ENCODE data around the gene RBM4.
A peak's percentile ranks its signal among the peaks of the same experiment; 100 is the strongest.
"Not testable (repeated sequence)": the region's sequence is repeated elsewhere in the genome, so short reads cannot be mapped to it uniquely, and the experiment has no call there.

RBM4 gene

DNA sequence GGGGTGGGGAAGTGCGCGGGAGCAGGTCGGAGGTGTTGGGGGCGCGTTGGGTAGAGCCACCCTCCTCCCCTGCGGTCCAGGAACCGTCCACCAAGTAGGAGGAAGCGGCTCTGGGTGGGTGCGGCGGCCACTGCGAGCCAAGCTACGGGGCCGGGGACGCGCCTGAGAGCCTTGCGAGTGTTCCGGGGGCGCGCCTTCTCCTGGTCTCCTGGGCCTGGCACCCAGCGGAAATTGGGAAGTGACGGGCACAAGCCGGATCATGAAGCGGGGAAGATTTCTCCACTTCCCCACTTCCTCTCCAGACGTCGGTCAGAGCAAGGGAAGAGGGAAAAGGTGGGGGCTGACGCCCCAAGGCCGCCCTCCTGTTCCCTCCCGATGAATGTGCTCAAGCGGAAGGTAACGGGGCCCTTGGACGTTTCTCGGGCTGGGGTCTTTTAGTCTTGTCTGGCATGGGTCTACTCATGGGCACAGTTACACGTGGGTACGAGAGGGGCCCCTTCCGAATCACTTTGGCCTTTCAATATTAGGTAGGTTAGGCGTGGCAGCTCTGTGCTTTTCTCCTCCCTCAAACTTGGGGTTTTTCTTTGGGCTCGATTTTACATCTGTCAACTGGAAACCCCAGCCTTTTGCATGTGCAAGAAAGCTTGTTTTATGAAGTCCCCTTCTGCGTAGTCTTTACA lies 21.2 kb upstream of the RBM4 start:
- no peak for DNase-seq

DNA sequence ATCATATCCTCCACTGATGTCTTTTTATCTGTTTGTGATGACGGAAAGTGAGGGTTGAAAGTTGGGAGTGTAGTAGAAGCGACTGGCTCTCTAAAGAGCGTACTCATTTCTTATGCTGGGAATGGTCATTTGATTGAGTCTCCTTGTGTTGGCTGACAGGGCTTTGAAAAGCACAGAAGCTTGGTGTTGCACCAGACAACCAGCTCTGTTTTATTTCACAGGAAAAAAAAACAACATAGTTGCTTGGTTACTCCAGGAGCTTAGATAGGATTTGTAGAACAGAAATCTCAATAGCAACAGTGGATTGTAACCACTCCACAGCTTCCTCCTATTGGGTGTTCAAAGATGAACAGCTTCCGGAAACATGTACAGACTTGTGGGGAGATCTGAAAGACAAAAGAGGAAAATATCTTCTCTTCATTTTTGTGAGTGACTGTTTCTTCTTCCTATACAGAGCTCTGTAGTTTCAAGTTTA lies 19.4 kb upstream of the RBM4 start:
- no peak for DNase-seq

DNA sequence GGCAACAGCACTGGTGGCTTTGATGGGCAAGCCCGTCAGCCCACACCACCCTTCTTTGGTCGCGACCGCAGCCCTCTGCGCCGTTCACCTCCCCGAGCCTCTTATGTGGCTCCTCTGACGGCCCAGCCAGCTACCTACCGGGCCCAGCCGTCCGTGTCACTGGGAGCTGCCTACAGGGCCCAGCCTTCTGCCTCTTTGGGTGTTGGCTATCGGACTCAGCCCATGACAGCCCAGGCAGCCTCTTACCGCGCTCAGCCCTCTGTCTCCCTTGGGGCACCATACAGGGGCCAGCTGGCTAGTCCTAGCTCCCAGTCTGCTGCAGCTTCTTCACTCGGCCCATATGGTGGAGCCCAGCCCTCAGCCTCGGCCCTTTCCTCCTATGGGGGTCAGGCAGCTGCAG lies 14.1 kb upstream of the RBM4 start:
- no peak for DNase-seq

DNA sequence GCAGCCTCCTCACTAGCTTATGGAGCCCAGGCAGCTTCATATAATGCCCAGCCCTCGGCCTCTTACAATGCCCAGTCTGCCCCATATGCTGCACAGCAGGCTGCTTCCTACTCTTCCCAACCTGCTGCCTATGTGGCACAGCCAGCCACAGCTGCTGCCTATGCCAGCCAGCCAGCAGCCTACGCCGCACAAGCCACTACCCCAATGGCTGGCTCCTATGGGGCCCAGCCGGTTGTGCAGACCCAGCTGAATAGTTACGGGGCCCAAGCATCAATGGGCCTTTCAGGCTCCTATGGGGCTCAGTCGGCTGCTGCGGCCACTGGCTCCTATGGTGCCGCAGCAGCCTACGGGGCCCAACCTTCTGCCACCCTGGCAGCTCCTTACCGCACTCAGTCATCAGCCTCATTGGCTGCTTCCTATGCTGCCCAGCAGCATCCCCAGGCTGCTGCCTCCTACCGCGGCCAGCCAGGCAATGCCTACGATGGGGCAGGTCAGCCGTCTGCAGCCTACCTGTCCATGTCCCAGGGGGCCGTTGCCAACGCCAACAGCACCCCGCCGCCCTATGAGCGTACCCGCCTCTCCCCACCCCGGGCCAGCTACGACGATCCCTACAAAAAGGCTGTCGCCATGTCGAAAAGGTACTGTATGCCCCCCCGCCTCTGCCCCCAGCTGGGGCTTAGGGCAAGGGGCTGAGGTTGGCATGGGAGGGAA lies 13.3 kb upstream of the RBM4 start:
- no peak for DNase-seq

DNA sequence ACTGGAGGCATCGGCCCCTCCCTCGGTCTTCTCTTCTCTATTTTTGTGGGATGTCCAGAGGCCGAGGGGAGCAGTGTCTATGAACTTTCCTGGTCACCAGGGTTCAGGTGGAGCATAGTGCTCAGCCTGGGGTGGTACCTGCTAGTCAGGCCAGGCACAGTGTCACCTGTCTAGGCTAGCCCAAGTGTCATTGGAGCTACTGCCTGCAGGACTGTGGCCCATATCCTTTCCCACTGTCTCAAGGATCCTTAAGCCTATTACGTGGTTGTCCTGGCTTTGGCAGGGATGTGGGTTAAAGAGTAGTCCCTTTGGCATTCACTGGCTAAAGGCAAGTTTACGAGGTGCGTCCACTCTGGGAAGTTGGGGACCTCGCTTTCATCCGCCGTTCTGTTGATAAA lies 12.8 kb upstream of the RBM4 start:
- DNase-seq = no peak

DNA sequence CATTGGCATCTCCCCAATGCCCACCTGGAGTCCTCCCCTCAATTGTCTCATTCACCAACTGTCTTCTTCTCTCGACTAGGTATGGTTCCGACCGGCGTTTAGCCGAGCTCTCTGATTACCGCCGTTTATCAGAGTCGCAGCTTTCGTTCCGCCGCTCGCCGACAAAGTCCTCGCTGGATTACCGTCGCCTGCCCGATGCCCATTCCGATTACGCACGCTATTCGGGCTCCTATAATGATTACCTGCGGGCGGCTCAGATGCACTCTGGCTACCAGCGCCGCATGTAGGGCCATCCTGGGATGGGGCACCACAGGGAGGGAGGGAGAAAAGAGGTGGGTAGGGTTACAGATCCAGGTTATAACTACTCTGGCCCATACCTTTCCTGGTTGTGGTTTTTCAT lies 12.1 kb upstream of the RBM4 start:
- no peak for DNase-seq

DNA sequence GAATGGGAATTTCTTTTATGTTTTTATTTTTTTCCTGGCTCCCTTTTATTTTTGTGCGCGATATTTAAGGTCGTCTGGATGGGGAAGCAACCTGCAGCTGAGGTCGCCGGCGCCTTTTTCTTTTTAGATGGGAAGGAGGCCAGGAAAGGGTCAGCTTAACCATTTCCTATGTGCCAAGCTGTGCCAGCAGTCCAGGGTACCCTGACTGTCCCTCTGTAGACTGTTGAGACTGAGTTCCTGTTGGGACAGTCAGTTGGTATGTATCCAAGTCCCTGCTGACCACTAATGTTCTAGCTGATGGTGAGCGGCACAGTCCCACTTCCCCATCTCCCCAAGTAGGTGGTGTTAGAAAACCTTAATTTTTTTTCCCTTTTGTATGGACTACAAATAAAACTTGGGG lies 11.6 kb upstream of the RBM4 start:
- no peak for DNase-seq

DNA sequence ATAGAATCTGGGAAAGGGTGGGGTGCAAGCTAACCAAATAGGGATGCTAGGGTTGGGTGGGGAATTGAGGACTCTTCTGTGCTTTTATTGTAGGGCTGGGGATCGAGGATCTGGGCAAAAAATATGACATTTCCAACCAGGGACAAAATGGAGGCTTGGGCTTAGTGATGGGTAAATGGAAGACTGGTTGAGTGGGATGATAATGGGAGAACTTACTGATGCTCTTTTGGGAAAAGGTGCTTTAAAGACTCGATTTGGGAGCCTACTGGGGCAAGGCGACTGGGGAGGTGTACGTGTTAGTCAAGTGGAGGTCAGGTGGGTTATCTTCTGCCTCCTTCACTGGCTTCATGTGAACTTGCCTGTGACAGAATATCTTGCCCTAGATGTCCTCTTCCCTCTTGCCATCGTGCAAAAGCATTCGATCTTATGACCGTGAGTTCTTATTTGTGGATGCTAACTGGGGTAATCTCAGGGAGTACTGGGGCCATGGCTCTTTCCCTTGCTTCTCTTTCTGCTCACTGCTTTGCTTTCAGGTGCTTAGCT lies 10.4 kb upstream of the RBM4 start:
- DNase-seq = no peak

DNA sequence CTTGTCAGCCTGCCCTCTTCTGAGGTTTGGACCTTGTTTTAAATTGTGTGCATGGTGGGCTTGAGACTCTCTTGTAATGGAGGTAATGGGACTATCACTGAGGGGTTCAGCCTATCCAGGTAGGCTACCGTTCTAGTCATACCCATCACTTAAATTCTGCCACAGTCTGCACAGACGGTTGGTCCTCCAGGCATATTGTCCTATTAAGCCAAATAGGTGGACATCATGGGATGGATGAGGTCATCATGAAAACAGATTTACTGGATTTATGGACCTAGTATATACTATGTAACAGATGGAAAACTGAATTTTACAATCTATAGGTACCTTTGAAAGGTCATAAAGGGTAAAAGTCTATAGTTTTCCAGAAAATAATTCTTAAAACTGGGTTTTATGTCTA lies 9.1 kb upstream of the RBM4 start:
- DNase-seq = no peak

DNA sequence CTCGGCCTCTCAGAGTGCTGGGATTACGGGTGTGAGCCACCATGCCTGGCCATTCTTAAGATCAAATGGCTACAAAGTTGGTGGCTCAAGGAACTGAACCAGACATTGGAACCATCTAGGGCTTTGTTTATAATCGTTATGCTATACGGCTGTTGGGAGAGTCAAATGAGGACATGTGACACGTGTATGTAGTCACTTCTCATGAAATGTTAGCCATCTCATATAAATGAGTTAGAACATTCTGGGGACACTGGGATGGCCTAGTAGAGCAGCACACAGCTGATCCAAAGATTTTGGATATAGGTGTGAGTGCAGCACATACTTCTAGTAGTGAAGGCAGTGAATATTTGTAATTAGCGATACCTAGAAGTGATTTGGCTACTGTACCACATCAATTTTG lies 6.6 kb upstream of the RBM4 start:
- no peak for DNase-seq

DNA sequence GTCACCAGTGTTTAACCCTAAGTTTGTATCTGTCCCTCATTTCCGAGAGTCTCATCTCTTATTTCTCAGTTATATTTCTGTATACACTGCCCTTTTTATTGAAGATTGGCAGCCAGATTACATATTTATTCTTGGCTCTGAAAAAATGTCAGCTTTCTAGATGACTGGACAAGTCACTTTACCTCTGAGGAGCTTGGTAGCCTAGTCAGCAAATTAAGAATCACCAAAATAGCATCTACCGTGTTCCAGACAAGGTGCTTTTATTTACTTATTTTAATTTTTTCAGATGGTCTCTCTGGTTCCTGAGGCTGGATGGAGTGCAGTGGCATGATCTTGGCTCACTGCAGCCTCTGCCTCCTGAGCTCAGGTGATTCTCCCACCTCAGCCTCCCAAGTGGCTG lies 5.6 kb upstream of the RBM4 start:
- no peak for DNase-seq

DNA sequence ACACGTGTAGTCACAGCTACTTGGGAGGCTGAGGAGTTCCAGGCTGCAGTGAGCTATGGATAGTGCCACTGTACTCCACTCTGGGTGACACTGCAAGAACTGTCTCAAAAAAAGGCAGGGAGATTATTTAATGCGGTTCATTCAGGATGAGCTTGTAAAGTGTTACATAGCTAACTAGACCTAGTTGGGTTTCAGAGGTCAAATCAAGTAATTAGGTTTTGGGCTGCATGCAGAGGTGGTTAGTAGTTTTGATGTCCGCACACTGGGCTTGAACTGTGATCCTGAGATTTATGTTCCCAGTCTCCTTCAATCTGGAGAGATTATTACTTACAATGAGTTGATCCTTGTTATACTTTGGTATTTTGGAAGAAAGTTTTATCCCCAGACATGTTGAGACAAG lies 2.1 kb upstream of the RBM4 start:
- DNase-seq = no peak

DNA sequence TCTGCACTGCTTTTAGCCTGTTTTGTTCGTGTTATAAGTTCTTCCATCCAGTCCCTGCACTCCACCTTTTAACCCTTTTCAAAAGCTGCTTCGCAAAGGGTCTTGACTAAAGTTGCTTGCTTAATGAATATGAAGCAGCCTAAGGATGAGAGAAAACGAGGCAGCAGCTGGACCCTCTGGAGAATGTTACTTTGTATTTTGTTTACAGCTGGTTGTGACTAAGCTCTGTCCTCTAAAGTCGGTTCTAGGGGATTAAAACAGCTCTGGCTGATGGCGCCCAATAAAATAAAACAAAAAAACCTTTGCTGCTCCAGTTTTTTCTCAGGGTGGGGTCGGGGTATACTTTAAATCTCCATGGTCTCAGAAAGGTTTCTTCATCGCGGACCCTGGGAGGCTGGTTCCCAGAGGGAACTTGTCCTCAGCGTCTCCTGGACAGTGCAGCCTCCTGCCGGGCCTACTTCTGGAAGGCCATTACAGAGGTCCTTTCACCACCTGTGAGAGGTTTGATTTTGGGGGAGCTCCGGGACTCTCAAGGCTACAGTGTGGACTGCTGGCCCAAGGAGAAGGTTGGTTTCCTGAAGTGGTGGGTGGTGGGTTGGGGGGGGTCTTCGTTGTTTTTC lies 836 bp upstream of the RBM4 start:
- DNase-seq = peak; percentile 44

DNA sequence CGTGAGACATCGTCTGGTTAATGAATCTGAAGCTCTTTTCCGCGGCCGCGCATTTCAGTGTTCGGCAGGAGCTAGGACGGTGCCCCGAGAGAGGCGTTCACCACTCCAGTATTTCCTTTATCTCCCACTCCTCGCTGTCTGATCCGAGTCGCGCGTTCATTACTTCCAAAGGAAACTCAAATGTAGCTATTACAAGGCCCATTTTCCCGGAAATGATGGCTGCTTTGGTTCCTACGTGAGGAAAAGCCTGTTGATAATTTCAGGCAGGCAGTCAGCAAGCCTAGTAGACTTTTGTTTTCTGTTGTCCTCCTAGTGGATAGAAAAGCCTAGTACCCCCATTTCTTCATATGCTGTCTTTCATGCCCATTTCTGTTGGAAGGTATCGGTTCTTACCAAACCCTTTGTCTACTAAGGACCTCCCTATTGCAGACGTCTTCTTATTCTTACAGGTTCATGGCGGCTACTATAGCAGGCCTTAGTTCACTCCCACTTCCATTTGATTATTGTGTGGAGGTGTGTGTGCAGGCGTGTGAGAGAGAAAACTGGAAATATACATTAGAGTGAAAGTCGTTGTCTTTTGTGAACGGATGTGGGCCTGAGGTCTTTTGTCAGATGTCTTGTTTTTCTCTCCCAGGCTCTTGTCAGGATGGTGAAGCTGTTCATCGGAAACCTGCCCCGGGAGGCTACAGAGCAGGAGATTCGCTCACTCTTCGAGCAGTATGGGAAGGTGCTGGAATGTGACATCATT lies 737 bp downstream of the RBM4 start:
- no peak for DNase-seq

DNA sequence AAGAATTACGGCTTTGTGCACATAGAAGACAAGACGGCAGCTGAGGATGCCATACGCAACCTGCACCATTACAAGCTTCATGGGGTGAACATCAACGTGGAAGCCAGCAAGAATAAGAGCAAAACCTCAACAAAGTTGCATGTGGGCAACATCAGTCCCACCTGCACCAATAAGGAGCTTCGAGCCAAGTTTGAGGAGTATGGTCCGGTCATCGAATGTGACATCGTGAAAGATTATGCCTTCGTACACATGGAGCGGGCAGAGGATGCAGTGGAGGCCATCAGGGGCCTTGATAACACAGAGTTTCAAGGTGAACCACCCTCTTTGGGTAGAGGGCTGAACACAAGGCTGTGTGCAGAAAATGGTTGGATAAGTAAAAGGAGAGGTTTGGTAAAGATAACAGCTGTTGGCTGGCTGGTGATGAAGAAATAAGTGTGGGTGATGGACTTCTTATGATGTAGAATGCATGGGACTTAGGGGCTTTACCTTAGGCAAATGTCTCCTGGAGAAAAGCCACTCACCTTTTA lies 1.4 kb downstream of the RBM4 start:
- not testable (repeated sequence) for DNase-seq

DNA sequence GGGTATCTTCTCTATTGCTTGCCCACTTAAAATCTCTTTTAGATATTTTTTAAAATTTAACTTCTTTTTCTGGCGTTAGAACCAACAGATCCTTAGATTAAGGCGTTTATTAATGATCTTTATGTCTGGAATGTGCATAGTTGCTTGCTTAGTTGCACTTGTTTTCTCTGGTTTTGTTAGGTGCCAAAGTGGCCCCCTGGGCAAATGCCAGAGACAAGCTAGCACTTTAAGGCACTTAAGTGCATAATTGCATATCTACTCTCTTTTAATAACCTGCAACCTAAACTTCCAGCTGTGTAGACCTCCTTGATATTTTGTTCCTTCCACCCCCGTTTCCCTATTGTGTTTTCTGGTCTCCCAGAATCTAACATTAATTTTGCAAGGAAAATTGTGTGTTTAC lies 3.3 kb downstream of the RBM4 start:
- no peak for DNase-seq

DNA sequence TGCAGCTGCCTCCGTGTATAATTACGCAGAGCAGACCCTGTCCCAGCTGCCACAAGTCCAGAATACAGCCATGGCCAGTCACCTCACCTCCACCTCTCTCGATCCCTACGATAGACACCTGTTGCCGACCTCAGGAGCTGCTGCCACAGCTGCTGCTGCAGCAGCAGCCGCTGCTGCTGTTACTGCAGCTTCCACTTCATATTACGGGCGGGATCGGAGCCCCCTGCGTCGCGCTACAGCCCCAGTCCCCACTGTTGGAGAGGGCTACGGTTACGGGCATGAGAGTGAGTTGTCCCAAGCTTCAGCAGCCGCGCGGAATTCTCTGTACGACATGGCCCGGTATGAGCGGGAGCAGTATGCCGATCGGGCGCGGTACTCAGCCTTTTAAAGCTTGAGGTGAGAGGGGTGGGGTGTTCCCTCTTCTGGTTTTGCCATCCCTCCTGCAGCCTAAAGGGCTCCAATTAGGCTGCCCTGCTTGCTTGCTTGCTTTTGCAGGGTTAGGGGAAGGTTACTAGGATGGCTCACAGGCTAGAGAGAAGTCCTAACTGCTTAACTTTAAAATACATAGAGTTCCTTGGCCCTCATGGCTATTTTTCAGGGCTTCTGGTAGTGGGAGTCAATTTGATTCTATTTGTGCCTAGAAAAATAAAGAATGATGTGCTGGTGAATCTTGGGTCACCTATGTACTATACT lies 5.4 kb downstream of the RBM4 start:
- DNase-seq = no peak

DNA sequence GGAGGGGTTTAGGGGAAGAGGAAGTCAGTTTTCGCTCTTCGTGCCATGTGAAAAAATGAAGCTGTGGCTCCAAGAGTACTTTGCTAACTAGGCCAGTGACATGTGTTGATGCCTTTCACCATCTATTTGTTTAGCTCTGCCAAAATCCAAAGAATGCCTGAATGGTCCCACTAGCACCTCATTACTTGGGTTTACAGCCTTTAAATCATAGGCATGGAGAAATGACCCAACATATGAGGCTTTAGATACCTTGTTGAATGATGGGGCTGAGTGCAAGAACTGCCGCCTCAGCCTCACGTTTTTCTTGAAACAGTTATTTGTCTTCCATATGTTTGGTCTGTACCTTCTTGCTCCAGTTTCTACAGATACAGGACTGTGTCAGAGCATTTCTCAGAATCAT lies 8.3 kb downstream of the RBM4 start:
- no peak for DNase-seq

DNA sequence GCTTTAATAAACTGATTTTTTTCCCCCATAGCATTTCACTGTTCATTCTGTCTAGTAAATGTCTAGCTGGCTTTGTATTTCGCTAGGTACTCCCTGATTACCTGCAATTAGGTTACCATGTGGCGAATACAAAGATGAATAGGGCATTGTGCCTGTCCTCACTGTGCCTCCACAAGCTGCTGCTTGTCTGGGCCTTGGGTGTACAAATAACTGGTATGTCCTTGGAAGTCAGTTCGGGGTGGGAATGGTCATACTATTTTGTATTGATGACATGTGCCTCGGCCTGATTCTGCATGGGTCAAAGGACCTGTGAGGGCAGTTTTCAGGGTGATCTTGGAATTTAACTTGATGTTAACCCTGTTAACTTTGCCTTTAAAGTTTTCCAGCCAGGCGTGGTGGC lies 11.4 kb downstream of the RBM4 start:
- no peak for DNase-seq

DNA sequence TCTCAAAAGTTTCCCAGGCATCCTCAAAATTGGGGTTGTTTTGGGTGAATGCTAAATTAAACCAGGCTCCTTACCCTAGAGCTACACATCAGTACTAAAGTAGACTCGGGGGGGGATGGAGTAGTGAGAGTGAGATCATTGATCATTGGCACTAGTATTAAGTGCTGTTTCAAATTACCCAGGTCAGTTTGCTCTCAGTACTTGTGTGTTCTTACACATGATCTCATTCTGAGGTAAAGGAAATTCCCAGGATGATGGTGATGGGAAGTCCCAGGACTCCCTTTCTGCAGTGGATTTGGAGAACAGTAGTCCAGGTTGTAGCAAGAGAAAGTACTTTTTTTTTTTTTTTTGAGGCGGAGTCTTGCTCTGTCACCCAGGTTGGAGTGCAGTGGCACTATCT lies 12.5 kb downstream of the RBM4 start:
- no peak for DNase-seq

DNA sequence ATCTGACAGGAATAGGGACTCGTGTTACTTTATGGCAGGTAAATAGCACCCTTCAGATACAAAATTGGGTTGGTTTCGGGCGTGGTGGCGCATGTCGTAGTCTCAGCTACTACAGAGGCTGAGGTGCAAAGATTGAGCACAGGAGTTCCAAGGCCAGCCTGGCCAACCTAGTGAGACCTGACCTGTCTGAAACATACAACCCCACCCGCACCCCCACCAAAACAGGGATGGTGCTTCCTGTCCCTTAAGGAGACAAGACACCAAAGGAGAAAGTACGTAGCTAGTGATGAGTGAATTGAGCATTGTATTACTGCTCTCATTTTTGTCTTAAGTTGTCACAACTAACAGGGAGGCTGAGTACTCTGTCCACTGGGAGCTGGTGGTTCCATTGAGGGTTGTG lies 14.1 kb downstream of the RBM4 start:
- DNase-seq = no peak

DNA sequence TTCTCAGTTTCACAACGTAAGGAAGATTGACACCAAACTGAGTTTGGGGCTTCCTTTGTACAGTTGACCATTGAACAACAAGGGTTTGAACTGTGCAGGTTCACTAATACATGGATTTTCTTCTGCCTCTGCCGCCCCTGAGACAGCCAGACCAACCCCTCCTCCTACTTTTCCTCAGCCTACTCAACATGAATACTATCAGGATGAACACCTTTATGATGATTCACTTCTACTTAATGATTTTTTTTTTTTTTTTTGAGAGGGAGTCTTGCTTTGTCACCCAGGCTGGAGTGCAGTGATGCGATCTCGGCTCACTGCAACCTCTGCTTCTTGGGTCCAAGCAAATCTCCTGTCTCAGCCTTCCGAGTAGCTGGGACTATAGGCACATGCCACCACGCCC lies 14.6 kb downstream of the RBM4 start:
- no peak for DNase-seq

DNA sequence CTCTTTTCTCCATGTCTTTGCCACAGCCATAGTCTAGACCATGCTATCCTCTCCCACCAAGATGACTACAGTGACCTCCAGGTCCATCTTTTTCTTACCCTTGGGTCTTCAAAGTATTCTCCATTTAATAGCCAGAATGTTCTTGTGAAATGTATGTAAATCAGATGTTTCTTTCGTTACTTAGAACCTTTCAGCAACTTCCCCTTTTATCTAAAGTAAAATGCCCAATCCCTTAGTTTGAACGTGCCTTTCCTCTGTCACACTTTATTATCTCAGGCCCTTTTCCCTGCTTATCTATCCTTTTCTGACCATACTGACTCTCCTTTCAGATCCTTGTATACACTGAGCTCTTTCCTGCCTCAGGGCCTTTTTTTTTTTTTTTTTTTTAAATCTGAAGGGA lies 21.3 kb downstream of the RBM4 start:
- no peak for DNase-seq

All from right forelimb (tissue), 1 donor.